GM10248 (cell line): ENCODE results near the gene COX6B2.

Experiments
- CTCF ChIA-PET: fragments of 300-600 bp; sonication (Branson Sonifier 250); formaldehyde crosslinking; extraction: SDS; loops from one replicate; lab custom pipeline; 2021; ENCODE audit warnings: antibody characterized with exemption; lab: Yijun Ruan, JAX
- POLR2A ChIA-PET: fragments of 350-650 bp; sonication (Branson Sonifier 250); formaldehyde crosslinking; extraction: SDS; loops from one replicate; lab custom pipeline; 2020; ENCODE audit warnings: antibody characterized with exemption; lab: Yijun Ruan, JAX
- DNase-seq: peaks from one replicate; pipeline ENCODE4 v3.0.0; 2012; ENCODE audit errors: extremely low spot score
- TF ChIP-seq, protein P1 (sequence below): IDR thresholded peaks from 2 replicates; pipeline ENCODE4 v1.5.1; 2012; ENCODE audit warnings: mild to moderate bottlenecking, low read depth; ENCODE audit errors: extremely low read depth, missing control alignments, control extremely low read depth

COX6B2 gene

DNA sequence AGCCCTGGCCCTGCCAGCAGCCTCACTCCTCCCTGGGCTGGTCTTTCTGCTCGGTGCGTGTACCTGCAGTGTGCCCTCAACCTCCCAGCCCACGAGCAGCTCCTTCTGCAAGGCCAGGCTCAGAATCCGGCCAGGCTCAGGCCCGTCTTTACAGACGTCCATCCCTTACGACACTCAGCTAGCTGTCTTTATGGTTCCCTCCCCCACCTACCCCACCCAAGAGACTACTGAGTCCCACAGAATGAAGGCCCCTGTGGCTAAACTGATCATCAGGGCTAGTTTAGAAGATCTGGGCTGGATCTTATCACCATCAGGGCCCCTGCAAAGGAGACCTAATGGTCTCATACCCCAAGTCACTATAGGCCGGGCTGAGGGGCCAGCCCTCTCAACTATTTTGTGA lies 40.1 kb downstream of the COX6B2 start:
- no peak for DNase-seq
- ChIA-PET CTCF (interaction anchor here (7.7 kb wide), 1 partner anchor 12 kb away, joined by 42 read pairs; no protein-coding TSS in a partner anchor), POLR2A (no interaction called here)
- TF ChIP-seq, protein P1, sequence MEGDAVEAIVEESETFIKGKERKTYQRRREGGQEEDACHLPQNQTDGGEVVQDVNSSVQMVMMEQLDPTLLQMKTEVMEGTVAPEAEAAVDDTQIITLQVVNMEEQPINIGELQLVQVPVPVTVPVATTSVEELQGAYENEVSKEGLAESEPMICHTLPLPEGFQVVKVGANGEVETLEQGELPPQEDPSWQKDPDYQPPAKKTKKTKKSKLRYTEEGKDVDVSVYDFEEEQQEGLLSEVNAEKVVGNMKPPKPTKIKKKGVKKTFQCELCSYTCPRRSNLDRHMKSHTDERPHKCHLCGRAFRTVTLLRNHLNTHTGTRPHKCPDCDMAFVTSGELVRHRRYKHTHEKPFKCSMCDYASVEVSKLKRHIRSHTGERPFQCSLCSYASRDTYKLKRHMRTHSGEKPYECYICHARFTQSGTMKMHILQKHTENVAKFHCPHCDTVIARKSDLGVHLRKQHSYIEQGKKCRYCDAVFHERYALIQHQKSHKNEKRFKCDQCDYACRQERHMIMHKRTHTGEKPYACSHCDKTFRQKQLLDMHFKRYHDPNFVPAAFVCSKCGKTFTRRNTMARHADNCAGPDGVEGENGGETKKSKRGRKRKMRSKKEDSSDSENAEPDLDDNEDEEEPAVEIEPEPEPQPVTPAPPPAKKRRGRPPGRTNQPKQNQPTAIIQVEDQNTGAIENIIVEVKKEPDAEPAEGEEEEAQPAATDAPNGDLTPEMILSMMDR: no peak

DNA sequence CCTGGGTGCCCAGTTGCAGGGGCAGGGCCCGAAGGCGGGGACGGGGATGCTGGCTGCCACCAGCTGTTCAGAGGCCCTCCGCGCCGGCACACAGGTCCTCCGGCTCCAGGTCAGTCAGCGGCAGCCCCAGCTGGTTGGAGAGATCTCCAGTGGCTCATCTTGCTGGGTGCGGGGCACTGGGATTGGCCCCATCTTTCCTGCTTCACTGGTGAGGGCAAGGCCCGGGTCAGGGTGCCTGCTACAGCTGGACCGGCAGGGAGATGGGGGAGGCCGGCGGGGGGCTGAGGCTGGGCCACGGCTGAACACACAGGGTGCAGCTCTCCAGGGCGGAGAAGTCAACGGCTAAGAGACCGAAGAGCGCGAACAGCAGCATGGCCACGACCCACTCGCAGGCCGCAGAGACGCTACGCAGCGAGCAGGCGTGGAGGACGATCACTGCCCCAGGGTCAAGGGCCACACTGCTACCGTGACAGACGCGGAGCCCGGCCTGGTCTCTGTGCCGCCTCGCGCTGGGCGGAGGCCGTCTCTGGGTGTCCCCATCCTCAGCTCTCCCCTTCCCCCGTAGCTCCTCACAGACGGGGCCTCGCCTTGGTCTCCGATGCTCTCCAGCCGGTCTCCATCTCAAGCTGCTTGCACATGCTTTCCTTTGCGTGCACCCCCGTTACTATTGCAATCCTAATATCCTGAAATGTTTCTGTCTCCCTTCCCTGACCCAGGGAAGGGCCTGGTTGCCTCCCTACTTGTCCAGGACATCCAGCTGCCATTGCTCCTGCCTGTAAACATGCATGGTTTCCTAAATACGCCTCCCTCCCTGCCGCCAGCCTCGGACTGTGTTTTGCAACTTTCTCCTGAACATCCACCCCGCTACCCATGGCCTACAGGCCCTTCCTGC lies 41.7 kb downstream of the COX6B2 start:
- TF ChIP-seq, protein P1: no peak
- no peak for DNase-seq
- POLR2A ChIA-PET: interaction anchor here (0.6 kb wide), 1 partner anchor 92 kb away, joined by 3 read pairs; no protein-coding TSS in a partner anchor
- CTCF ChIA-PET: interaction anchor here (7.7 kb wide), 1 partner anchor 11 kb away, joined by 42 read pairs; no protein-coding TSS in a partner anchor

DNA sequence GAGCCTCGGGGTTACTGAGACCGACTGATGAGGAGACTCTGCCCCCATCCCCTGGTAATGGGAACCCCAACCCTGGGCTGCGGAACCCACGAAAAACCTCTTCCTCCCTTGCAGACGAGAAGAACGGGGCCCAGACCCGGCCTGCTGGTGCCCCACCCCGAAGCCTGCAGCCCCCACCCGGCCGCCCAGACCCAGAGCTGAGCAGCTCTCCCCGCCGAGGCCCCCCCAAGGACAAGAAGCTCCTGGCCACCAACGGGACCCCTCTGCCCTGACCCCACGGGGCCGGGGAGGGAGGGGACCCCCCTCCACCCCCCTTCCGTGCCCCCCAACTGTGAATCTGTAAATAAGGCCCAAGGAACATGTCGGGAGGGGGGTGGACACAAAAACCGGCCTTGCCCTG lies 42.7 kb downstream of the COX6B2 start:
- CTCF ChIA-PET: interaction anchor here (7.7 kb wide), 1 partner anchor 10 kb away, joined by 42 read pairs; no protein-coding TSS in a partner anchor
- POLR2A ChIA-PET: no interaction called here
- TF ChIP-seq, protein P1: no peak
- no peak for DNase-seq

DNA sequence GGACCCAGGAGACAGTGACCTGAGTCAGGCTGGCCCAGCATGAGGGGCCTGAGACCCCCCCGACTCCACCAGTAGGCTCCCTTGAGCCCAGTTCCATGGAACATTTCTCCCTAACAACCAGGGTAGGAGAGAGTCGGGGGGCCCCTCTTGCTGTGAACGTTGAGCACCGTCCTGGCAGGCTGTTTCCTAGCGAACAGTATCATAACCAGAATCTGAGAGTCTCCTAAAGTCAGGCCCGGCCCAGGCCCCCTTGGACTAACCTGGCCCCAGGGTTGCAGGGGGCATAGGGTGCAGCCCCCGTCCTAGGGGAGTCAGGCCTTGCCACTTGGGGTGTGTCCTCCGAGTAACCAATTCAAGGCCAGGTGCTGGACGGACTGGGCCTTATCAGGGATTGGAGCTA lies 43.1 kb downstream of the COX6B2 start:
- TF ChIP-seq, protein P1: no peak
- ChIA-PET CTCF (interaction anchor here (7.7 kb wide), 1 partner anchor 9 kb away, joined by 42 read pairs; no protein-coding TSS in a partner anchor), POLR2A (no interaction called here)
- DNase-seq: no peak

DNA sequence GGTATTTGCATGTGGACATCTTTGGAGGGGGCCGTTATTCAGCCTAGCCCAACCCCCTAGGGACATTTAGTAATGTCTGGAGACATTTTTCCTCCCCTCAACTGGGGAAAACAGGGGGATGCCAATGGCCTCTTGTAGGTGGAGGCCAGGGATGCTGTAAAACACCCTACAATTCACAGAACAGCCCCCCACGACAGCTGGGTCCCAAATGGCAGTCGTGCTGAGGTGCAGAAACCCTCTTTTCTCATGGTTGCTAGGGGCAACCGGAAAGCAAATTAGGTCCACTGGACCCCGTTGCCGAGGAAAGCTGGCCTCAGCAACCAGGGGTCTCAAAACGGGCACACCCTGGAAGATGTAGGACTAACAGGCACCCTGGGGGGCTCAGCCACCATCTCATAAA lies 44.0 kb downstream of the COX6B2 start:
- TF ChIP-seq, protein P1: no peak
- CTCF ChIA-PET: interaction anchor here (7.7 kb wide), 1 partner anchor 8 kb away, joined by 42 read pairs; no protein-coding TSS in a partner anchor
- POLR2A ChIA-PET: no interaction called here
- DNase-seq: no peak

DNA sequence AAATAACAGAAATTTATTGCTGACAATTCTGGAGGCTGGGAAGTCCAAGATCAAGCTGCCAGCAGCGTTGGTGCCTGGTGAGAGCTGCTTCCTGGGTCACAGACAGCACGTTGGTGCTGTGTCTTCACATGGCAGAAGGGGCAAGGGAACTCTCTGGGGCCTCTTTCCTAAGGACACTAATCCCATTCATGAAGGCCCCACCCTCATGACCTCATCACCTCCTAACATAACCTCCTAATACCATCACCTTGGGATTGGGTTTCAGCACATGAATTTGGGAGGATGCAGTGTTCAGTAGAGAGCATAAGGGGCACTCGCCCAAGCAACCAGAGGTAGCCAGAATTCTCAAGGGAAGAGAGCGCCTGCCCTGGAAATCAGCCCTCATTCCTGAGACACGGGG lies 45.1 kb downstream of the COX6B2 start:
- ChIA-PET CTCF (interaction anchor here (7.7 kb wide), 1 partner anchor 7 kb away, joined by 42 read pairs; no protein-coding TSS in a partner anchor), POLR2A (no interaction called here)
- no peak for DNase-seq
- TF ChIP-seq, protein P1: no peak
